OCI-LY7 (cell line): ENCODE measurements around the gene MPP4. TPM values are rescaled to one million over a fixed set of nuclear protein-coding genes. Genes with fewer than 3 reads are reported as not detected.

Experiments
- BruUV-seq: library from RNA; stranded (reverse); fragments of 400-500 nt; replicated peaks from 2 replicates; lab custom pipeline; 2021; lab: Mats Ljungman, UMichigan
- CTCF ChIA-PET: fragments of 300-600 bp; sonication (Branson Sonifier 250); formaldehyde crosslinking; loops from one replicate; lab custom pipeline; 2022; ENCODE audit warnings: antibody characterized with exemption; ENCODE audit not compliant: unreplicated experiment; lab: Charles Lee
- POLR2A ChIA-PET: fragments of 300-600 bp; sonication (Branson Sonifier 250); formaldehyde crosslinking; loops from one replicate; lab custom pipeline; 2022; ENCODE audit warnings: antibody characterized with exemption; lab: Charles Lee
- DNase-seq: peaks from one replicate; pipeline ENCODE4 v3.0.0-alpha.2; 2015; ENCODE audit warnings: low spot score
- H2AFZ ChIP-seq: fragments of 200-600 bp; sonication (generic), shearing (Covaris generic); 2 replicates; pipeline ENCODE4 v1.6.1; 2014; ENCODE audit warnings: mild to moderate bottlenecking, antibody characterized with exemption, low read length, moderate library complexity
- H3K27ac ChIP-seq: fragments of 200-600 bp; sonication (generic); 2 replicates; pipeline ENCODE4 v1.5.1; 2014; ENCODE audit warnings: mixed run types, low read depth, mild to moderate bottlenecking, moderate library complexity, low read length, inconsistent platforms; ENCODE audit not compliant: poor library complexity, severe bottlenecking
- H3K36me3 ChIP-seq: fragments of 200-600 bp; sonication (generic); 2 replicates; pipeline ENCODE4 v1.6.1; 2014; ENCODE audit warnings: mild to moderate bottlenecking, antibody characterized with exemption, low read length, moderate library complexity, mixed read lengths; ENCODE audit not compliant: insufficient read depth
- H3K4me1 ChIP-seq: fragments of 200-600 bp; sonication (generic); 2 replicates; pipeline ENCODE4 v1.5.1; 2014; ENCODE audit warnings: mild to moderate bottlenecking, low read length; ENCODE audit not compliant: insufficient read depth, poor library complexity, severe bottlenecking
- H3K4me2 ChIP-seq: fragments of 200-600 bp; sonication (generic); 2 replicates; pipeline ENCODE4 v1.6.1; 2014; ENCODE audit warnings: mild to moderate bottlenecking, low read length
- H3K4me3 ChIP-seq: fragments of 200-600 bp; sonication (generic); 2 replicates; pipeline ENCODE4 v1.5.1; 2014; ENCODE audit warnings: mild to moderate bottlenecking, low read depth, low read length; ENCODE audit not compliant: poor library complexity, severe bottlenecking
- H3K79me2 ChIP-seq: fragments of 200-600 bp; sonication (generic); 2 replicates; pipeline ENCODE4 v1.6.1; 2016; ENCODE audit warnings: low read depth, mild to moderate bottlenecking, low read length, moderate library complexity, mixed read lengths; ENCODE audit not compliant: insufficient read depth
- H3K9me2 ChIP-seq: fragments of 200-600 bp; sonication (generic); 2 replicates; pipeline ENCODE4 v1.6.1; 2016; ENCODE audit warnings: mild to moderate bottlenecking, low read length, mixed read lengths; ENCODE audit not compliant: insufficient read depth
- H3K9me3 ChIP-seq: fragments of 200-600 bp; sonication (generic); 2 replicates; pipeline ENCODE4 v1.6.1; 2014; ENCODE audit warnings: mild to moderate bottlenecking, mixed run types, low read length, mixed read lengths
- H4K20me1 ChIP-seq: fragments of 200-600 bp; sonication (generic); 2 replicates; pipeline ENCODE4 v1.6.1; 2014; ENCODE audit warnings: mild to moderate bottlenecking, antibody characterized with exemption, low read length, moderate library complexity, mixed read lengths; ENCODE audit not compliant: insufficient read depth
- EZH2phosphoT487 ChIP-seq: fragments of 200-600 bp; sonication (generic); IDR thresholded peaks from 2 replicates; pipeline ENCODE4 v1.6.1; 2018; ENCODE audit warnings: low read depth, borderline replicate concordance, mild to moderate bottlenecking, mixed run types, antibody characterized with exemption, low read length, moderate library complexity, mixed read lengths
- intact Hi-C: fragments of 100-400 bp; cut with micrococcal nuclease; formaldehyde crosslinking; loops from one replicate; pipeline ENCODE4 v1.10.0; 2022; ENCODE audit not compliant: unreplicated experiment
- total RNA-seq, 2 experiments: library from RNA; depleted of rRNA in 1 of 2; stranded (reverse); fragments of >200 nt in 1 of 2; shearing (Covaris generic) in 1 of 2; gene quantifications; 2 replicates each; pipeline ENCODE4 v1.2.3, GENCODE V29; 2014 to 2022
- TF ChIP-seq, protein P1 (sequence below): fragments of 200-600 bp; sonication (generic); conservative IDR thresholded peaks from 2 replicates; pipeline ENCODE4 v1.5.1; 2014; ENCODE audit warnings: mild to moderate bottlenecking, antibody characterized with exemption, low read length, moderate library complexity, mixed read lengths

Gene MPP4
- total RNA-seq, 2 experiments from 2014 or later: not detected

DNA sequence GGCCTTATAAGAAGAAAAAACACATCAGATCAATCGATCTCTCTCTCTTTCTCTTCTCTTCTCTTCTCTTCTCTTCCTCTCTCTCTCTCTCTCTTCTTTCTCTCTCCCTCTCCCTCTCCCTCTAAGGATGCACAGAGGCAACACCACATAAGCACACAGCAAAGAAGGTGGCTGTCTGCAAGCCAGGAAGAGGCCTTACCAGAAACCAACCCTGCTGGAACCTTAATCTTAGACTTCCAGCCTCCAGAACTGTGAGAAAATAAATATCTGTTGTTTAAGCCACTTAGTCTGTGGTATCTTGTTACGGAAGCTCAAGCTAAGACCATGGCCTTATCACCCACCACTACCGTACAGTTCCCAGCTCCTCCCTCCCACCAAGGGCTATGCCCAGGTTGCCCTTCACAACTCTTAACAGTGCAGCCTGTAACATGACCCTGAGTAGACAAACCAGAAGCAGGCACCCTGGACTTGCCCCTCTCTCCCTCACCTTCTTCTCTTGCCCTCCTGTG lies 30.0 kb downstream of the MPP4 start:
- Histone ChIP-seq H3K36me3 (no peaks in the 10 kb centered on the region), H3K4me1 (no peaks in the 10 kb centered on the region), H3K27ac (no peak overlapping the region), H3K9me2 (no peaks in the 10 kb centered on the region), H2AFZ (no peak overlapping the region), H3K79me2 (no peaks in the 10 kb centered on the region), H3K4me3 (no peak overlapping the region), H3K4me2 (no peak overlapping the region), H3K9me3 (no peaks in the 10 kb centered on the region), H4K20me1 (no peaks in the 10 kb centered on the region)
- BruUV-seq: no TSS peak
- no peak for TF ChIP-seq EZH2phosphoT487
- TF ChIP-seq, protein P1, sequence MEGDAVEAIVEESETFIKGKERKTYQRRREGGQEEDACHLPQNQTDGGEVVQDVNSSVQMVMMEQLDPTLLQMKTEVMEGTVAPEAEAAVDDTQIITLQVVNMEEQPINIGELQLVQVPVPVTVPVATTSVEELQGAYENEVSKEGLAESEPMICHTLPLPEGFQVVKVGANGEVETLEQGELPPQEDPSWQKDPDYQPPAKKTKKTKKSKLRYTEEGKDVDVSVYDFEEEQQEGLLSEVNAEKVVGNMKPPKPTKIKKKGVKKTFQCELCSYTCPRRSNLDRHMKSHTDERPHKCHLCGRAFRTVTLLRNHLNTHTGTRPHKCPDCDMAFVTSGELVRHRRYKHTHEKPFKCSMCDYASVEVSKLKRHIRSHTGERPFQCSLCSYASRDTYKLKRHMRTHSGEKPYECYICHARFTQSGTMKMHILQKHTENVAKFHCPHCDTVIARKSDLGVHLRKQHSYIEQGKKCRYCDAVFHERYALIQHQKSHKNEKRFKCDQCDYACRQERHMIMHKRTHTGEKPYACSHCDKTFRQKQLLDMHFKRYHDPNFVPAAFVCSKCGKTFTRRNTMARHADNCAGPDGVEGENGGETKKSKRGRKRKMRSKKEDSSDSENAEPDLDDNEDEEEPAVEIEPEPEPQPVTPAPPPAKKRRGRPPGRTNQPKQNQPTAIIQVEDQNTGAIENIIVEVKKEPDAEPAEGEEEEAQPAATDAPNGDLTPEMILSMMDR: no peak
- ChIA-PET CTCF (no interaction called here), POLR2A (interaction anchor here (0.7 kb wide), 1 partner anchor 30 kb away, joined by 3 read pairs; the partner anchor contains the start of gene MPP4)
- DNase-seq: no peak
- intact Hi-C loops: loop anchor here (10.0 kb wide), 1 partner anchor 506 kb away; no protein-coding TSS in a partner anchor

DNA sequence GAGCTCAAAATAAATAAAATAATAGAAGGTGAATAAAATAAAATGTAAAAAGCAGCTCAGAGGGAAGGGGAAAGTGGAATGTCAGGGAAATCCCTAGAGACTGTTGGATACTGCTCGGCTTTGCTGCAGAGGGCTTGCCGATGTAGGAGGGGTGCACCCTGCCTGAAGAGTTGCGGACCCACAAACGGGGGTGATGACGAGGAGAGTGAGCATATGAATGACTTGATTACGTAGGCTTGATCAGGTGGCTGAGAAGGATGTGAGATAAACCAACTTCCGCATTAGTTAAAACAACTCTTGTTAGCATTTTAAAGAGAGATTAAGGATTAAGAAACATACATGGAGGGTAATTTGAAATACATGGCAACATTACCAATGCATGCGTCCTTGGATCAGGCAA lies 34.1 kb downstream of the MPP4 start:
- intact Hi-C loops: loop anchor here (10.0 kb wide), 1 partner anchor 510 kb away; no protein-coding TSS in a partner anchor
- no TSS peak for BruUV-seq
- Histone ChIP-seq H3K4me2 (no peak overlapping the region), H3K4me1 (no peaks in the 10 kb centered on the region), H3K4me3 (no peak overlapping the region), H3K9me2 (no peaks in the 10 kb centered on the region), H3K27ac (no peak overlapping the region), H2AFZ (no peak overlapping the region), H3K79me2 (no peaks in the 10 kb centered on the region), H3K9me3 (no peaks in the 10 kb centered on the region), H4K20me1 (no peaks in the 10 kb centered on the region), H3K36me3 (no peaks in the 10 kb centered on the region)
- ChIA-PET POLR2A (interaction anchor here (0.6 to 1.1 kb wide), 2 partner anchors 9 to 16 kb away, joined by 3 to 5 read pairs; no protein-coding TSS in a partner anchor), CTCF (no interaction called here)
- TF ChIP-seq, protein P1: no peak
- no peak for TF ChIP-seq EZH2phosphoT487
- no peak for DNase-seq

DNA sequence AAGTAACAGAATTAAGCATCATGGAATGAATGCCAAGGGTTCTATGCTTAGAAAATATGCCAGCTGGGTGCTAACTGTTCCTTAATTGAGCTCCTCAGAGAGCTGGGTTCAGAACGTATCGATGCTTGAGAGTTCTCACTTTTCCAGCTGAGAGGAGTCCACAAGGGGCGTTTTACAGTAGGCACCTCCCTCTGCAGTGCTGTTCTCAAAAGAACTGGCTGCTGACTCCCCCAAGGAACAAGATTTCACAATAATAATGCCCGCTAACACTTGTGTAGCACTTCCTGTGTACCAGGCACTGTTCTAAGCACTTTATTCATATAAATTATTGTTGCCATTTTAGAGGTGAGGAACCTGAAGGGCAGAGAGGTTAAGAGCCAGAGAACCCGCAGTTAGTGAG lies 37.1 kb downstream of the MPP4 start:
- ChIA-PET POLR2A (interaction anchor here (0.5 to 1.7 kb wide), 5 partner anchors 13 to 210 kb away, joined by 3 to 4 read pairs (median 3); partner anchors contain the start of genes STRADB and TRAK2), CTCF (no interaction called here)
- DNase-seq: no peak
- no TSS peak for BruUV-seq
- intact Hi-C loops: loop anchor here (10.0 kb wide), 1 partner anchor 513 kb away; no protein-coding TSS in a partner anchor
- Histone ChIP-seq H3K9me3 (no peaks in the 10 kb centered on the region), H3K4me3 (no peak overlapping the region), H3K9me2 (no peaks in the 10 kb centered on the region), H2AFZ (no peak overlapping the region), H3K27ac (no peak overlapping the region), H3K36me3 (no peaks in the 10 kb centered on the region), H3K4me1 (no peaks in the 10 kb centered on the region), H3K79me2 (no peaks in the 10 kb centered on the region), H4K20me1 (no peaks in the 10 kb centered on the region), H3K4me2 (no peak overlapping the region)
- TF ChIP-seq, protein P1: no peak
- no peak for TF ChIP-seq EZH2phosphoT487
